GM12878 (cell line): Measurements from ENCODE around the gene RPL21. TPM values are rescaled to one million over a fixed set of nuclear protein-coding genes. Genes with fewer than 3 reads are reported as not detected.

ENCODE experiments used
- ATAC-seq: fragments of 200-7000 bp; cut with Tn5 transposase; 3 replicates; pipeline ENCODE4 v1.9.1; 2020; ENCODE audit warnings: mild to moderate bottlenecking, moderate library complexity
- BruUV-seq: library from RNA; stranded (reverse); fragments of 400-500 nt; replicated peaks from 2 replicates; lab custom pipeline; 2021; lab: Mats Ljungman, UMichigan
- CTCF ChIA-PET: fragments of 300-600 bp; sonication (Branson Sonifier 250); formaldehyde crosslinking; extraction: SDS; loops from one replicate; lab custom pipeline; 2021; ENCODE audit warnings: inconsistent platforms; lab: Yijun Ruan, JAX
- POLR2A ChIA-PET: fragments of 350-600 bp; formaldehyde crosslinking; extraction: SDS; loops from one replicate; lab custom pipeline; 2021; ENCODE audit warnings: inconsistent platforms; lab: Charles Lee
- RAD21 ChIA-PET: fragments of 300-600 bp; sonication (Branson Sonifier 250); formaldehyde crosslinking; loops from one replicate; lab custom pipeline; 2023; ENCODE audit warnings: antibody characterized with exemption; ENCODE audit not compliant: unreplicated experiment; lab: Charles Lee
- SMC1A ChIA-PET: fragments of 300-600 bp; sonication (Branson Sonifier 250); formaldehyde crosslinking; loops from one replicate; lab custom pipeline; 2023; ENCODE audit not compliant: unreplicated experiment, uncharacterized antibody; lab: Charles Lee
- DNase-seq: peaks from one replicate; pipeline ENCODE4 v3.0.0-alpha.2; 2011; ENCODE audit warnings: low read depth, low spot score
- FAIRE-seq: peaks from 3 replicates; lab custom pipeline; 2011; peaks lifted over from hg19 to GRCh38; lab: Jason Lieb, UNC
- H2AFZ ChIP-seq: 2 replicates; pipeline ENCODE4 v1.6.0; 2011; ENCODE audit warnings: low read depth, low read length, control low read depth; ENCODE audit not compliant: control insufficient read depth
- H3K27ac ChIP-seq: 2 replicates; pipeline ENCODE4 v1.5.1; 2011; ENCODE audit warnings: control low read depth; ENCODE audit not compliant: control insufficient read depth, insufficient read depth
- H3K27me3 ChIP-seq, 2 experiments: replicated peaks in 1 of 2; 2 replicates each; pipeline versions ENCODE4 v1.6.0 to v1.6.1; 2011; ENCODE audit warnings: low read length in 1 of 2; ENCODE audit not compliant: control insufficient read depth in 2 of 2, insufficient read depth in 2 of 2
- H3K36me3 ChIP-seq, 2 experiments: 2 replicates each; pipeline ENCODE4 v1.5.1; 2011; ENCODE audit warnings: low read length in 1 of 2; ENCODE audit not compliant: control insufficient read depth in 2 of 2, insufficient read depth in 2 of 2
- H3K4me1 ChIP-seq: 2 replicates; pipeline ENCODE4 v1.6.1; 2011; ENCODE audit warnings: mild to moderate bottlenecking, low read length, moderate library complexity, mixed read lengths; ENCODE audit not compliant: control insufficient read depth, insufficient read depth
- H3K4me2 ChIP-seq: 2 replicates; pipeline ENCODE4 v1.6.0; 2011; ENCODE audit warnings: control low read depth; ENCODE audit not compliant: control insufficient read depth, insufficient read depth
- H3K4me3 ChIP-seq: fragments of 200-600 bp; sonication (generic); 2 replicates; pipeline ENCODE4 v1.5.1; 2016
- H3K79me2 ChIP-seq: 2 replicates; pipeline ENCODE4 v1.6.0; 2011; ENCODE audit warnings: low read length; ENCODE audit not compliant: control insufficient read depth, insufficient read depth
- H3K9ac ChIP-seq: 2 replicates; pipeline ENCODE4 v1.8.0; 2011; ENCODE audit warnings: low read length, control low read depth, mixed read lengths; ENCODE audit not compliant: control insufficient read depth, insufficient read depth
- H3K9me3 ChIP-seq: replicated peaks from 3 replicates; pipeline ENCODE4 v1.5.1; 2011; ENCODE audit warnings: mild to moderate bottlenecking, low read length; ENCODE audit not compliant: control insufficient read depth, insufficient read depth
- H4K20me1 ChIP-seq: 2 replicates; pipeline ENCODE4 v1.6.0; 2011; ENCODE audit not compliant: control insufficient read depth, insufficient read depth
- E4F1 ChIP-seq: fragments of 450-650 bp; IDR thresholded peaks from 2 replicates; pipeline ENCODE4 v1.6.1; 2018; ENCODE audit warnings: borderline replicate concordance, mild to moderate bottlenecking; ENCODE audit not compliant: partially characterized antibody
- IKZF1 ChIP-seq: fragments of 450-650 bp; conservative IDR thresholded peaks from 2 replicates; pipeline ENCODE4 v1.6.1; 2017; ENCODE audit warnings: antibody characterized with exemption, mild to moderate bottlenecking
- MYB ChIP-seq: fragments of 150-350 bp; IDR thresholded peaks from 2 replicates; pipeline ENCODE4 v1.6.1; 2014; ENCODE audit warnings: mild to moderate bottlenecking, low read depth, low read length, borderline replicate concordance
- PRDM15 ChIP-seq: fragments of 450-650 bp; formaldehyde crosslinking; IDR thresholded peaks from 2 replicates; pipeline ENCODE4 v1.4.0; 2020; ENCODE audit warnings: mild to moderate bottlenecking, moderate library complexity
- RFX5 ChIP-seq: IDR thresholded peaks from 2 replicates; pipeline ENCODE4 v1.6.1; 2011; ENCODE audit warnings: low read depth, low read length, improper control_type of control experiment
- SUPT20H ChIP-seq: IDR thresholded peaks from 2 replicates; pipeline ENCODE4 v1.6.1; 2011; ENCODE audit warnings: low read depth, mild to moderate bottlenecking, low read length, moderate library complexity, borderline replicate concordance; ENCODE audit not compliant: control insufficient read depth
- SUZ12 ChIP-seq: fragments of 200-600 bp; sonication (generic); IDR thresholded peaks from one replicate; pipeline ENCODE4 v1.6.1; 2018; ENCODE audit warnings: antibody characterized with exemption, mild to moderate bottlenecking; ENCODE audit not compliant: unreplicated experiment
- ZNF687 ChIP-seq: fragments of 450-650 bp; IDR thresholded peaks from 2 replicates; pipeline ENCODE4 v1.6.1; 2017; ENCODE audit warnings: mild to moderate bottlenecking, moderate library complexity
- WGBS: methylation state at CpG from one replicate; pipeline ENCODE4 v1.1.6; 2016; ENCODE audit warnings: low lambda C conversion rate; ENCODE audit not compliant: insufficient replicate concordance, insufficient coverage; ENCODE audit errors: missing lambda C conversion rate; 5-methylcytosine and 5-hydroxymethylcytosine counted together
- in situ Hi-C: fragments of 300-500 bp; cut with MboI; formaldehyde crosslinking; loops from 9 replicates; pipeline ENCODE4 v1.14.3; 2018; ENCODE audit warnings: mixed read lengths
- intact Hi-C: fragments of 100-400 bp; cut with micrococcal nuclease; formaldehyde crosslinking; loops from one replicate; pipeline ENCODE4 v1.14.2; 2022; ENCODE audit not compliant: unreplicated experiment
- polyA plus RNA-seq, 11 experiments: library from polyadenylated mRNA; depleted of rRNA in 4 of 11; unstranded in 6 of 11; stranded (reverse) in 5 of 11; fragments of >200 nt; fragmentation: Nextera tagmentation in 4 of 11; fragmentation: Illumina TruSeq in 1 of 11; extraction: Ambion mirVana in 4 of 11; extraction: Trizol in 1 of 11; gene quantifications; 1 replicate in 1 of 11; 2 replicates in 10 of 11; pipeline versions ENCODE4 v1.2.1 to v1.2.3, GENCODE V29; 2011 to 2016; ENCODE audit warnings: inconsistent platforms in 2 of 11, missing spikeins in 2 of 11, low read depth in 1 of 11
- total RNA-seq, 4 experiments: library from RNA; depleted of rRNA in 3 of 4; stranded (reverse); fragments of >200 nt in 3 of 4; fragmentation: Illumina TruSeq in 1 of 4; extraction: Trizol in 1 of 4; gene quantifications; 2 replicates each; pipeline versions ENCODE4 v1.2.1 to v1.2.3, GENCODE V29; 2013 to 2021

Gene RPL21
- total and polyA plus RNA-seq, 10 of the 15 experiments (the other 5 are each of a cell fraction or from before 2014, with no cell fraction given), result 817 to 9,760 (median 1,698) TPM

GRCh38 chr13:27296496-27296895 is 45.1 kb downstream of the RPL21 start (continued):
- TF ChIP-seq E4F1 (no peak), RFX5 (no peak), MYB (no peak)

GRCh38 chr13:27298849-27299248 is 47.5 kb downstream of the RPL21 start:
- no peaks in the 10 kb centered on the region for H3K9me3 ChIP-seq
- WGBS, result 8% methylated on average over 5 of the region's 5 CpGs
- in situ Hi-C loops (no loop called here), intact Hi-C loops (no loop called here)
- no peak overlapping the region for H3K9ac ChIP-seq
- SMC1A ChIA-PET, result no interaction called here
- H3K4me1 ChIP-seq, result no peaks in the 10 kb centered on the region
- DNase-seq, result no peak
- no peaks in the 10 kb centered on the region for H3K36me3 ChIP-seq
- no peak overlapping the region for H2AFZ ChIP-seq
- no peak for FAIRE-seq
- no peaks in the 10 kb centered on the region for H4K20me1 ChIP-seq
- RAD21 ChIA-PET, result interaction anchor here (1.3 kb wide), 1 partner anchor 314 kb away, joined by 4 read pairs; no protein-coding TSS in a partner anchor
- H3K79me2 ChIP-seq, result no peaks in the 10 kb centered on the region
- H3K27ac ChIP-seq, result no peak overlapping the region
- BruUV-seq, result no TSS peak
- POLR2A ChIA-PET, result interaction anchor here (0.7 kb wide), 1 partner anchor 295 kb away, joined by 3 read pairs; no protein-coding TSS in a partner anchor
- H3K27me3 ChIP-seq, result peaks cover 1 to 6% of the 10 kb centered on the region in 2 experiments
- no peak overlapping the region for H3K4me2 ChIP-seq
- CTCF ChIA-PET, result interaction anchor here (1.2 kb wide), 1 partner anchor 17 kb away, joined by 3 read pairs; no protein-coding TSS in a partner anchor
- ATAC-seq, result no peak
- no peak overlapping the region for H3K4me3 ChIP-seq
- no peak for TF ChIP-seq PRDM15
- no peak for TF ChIP-seq SUPT20H
- no peak for TF ChIP-seq IKZF1
- no peak for TF ChIP-seq SUZ12
- TF ChIP-seq ZNF687, result no peak
